ENCODE data around the gene ASF1A. TPM values are rescaled to one million over a fixed set of nuclear protein-coding genes. Genes with fewer than 3 reads are reported as not detected.

Gene ASF1A
- total RNA-seq = 9.3 and 11.6 TPM in 2 replicates
- 27.9 and 41.2 TPM in 2 replicates for polyA plus RNA-seq

DNA sequence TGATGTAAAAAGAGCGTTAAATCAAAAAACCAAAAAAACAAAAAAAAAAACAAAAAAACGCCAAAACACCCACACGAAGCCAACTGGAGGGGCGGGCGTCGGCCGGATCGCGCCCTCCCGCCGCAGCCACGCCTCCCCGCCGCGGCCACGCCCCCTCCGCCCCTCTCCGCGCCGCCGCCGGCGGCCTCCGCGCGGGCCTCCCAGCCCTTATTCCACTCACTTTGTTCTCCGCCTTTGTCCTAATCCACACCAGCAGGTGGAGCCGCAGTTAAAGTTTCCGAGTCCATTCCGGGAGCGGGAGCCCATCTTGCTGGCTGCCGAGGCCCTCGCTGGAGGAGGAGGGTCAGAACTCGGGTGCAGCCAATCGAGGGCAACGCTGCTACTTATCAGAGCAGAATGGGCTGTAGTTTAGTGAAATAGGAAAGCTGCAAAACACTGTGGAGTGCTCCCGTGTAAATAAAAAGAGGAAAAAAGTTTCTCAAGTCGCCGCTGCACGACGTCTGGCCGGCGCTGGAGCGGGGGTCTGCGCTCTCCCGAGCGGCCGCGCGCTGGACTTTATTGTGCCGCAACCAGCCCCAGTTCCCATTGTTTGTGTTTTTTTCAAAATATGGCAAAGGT, at the start of gene ASF1A:
TSS of gene ASF1A (plus strand) at position 346 of the 618 bp plus-strand sequence. CDS start at position 608, 262 bp downstream.
- Histone ChIP-seq H3K36me3 (no peaks in the 10 kb centered on the region), H3K4me1 (ENCODE audit: low read depth) (peaks cover 27% of the 10 kb centered on the region), H3K27me3 (no peaks in the 10 kb centered on the region), H3K4me3 (peak within 1 kb of the TSS; percentile 57), H3K9me3 (ENCODE audit: low read depth) (no peaks in the 10 kb centered on the region), H3K27ac (peak within 1 kb of the TSS; percentile 94)
- DNase-seq (ENCODE audit: low read depth in 1 of 2, low spot score in 1 of 2) = peak; percentile 97 to 99
- TF ChIP-seq, protein P1, sequence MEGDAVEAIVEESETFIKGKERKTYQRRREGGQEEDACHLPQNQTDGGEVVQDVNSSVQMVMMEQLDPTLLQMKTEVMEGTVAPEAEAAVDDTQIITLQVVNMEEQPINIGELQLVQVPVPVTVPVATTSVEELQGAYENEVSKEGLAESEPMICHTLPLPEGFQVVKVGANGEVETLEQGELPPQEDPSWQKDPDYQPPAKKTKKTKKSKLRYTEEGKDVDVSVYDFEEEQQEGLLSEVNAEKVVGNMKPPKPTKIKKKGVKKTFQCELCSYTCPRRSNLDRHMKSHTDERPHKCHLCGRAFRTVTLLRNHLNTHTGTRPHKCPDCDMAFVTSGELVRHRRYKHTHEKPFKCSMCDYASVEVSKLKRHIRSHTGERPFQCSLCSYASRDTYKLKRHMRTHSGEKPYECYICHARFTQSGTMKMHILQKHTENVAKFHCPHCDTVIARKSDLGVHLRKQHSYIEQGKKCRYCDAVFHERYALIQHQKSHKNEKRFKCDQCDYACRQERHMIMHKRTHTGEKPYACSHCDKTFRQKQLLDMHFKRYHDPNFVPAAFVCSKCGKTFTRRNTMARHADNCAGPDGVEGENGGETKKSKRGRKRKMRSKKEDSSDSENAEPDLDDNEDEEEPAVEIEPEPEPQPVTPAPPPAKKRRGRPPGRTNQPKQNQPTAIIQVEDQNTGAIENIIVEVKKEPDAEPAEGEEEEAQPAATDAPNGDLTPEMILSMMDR (IDR thresholded peaks at IDR 0.05; ENCODE audit: low read depth, low read length) = peak; percentile 59

DNA sequence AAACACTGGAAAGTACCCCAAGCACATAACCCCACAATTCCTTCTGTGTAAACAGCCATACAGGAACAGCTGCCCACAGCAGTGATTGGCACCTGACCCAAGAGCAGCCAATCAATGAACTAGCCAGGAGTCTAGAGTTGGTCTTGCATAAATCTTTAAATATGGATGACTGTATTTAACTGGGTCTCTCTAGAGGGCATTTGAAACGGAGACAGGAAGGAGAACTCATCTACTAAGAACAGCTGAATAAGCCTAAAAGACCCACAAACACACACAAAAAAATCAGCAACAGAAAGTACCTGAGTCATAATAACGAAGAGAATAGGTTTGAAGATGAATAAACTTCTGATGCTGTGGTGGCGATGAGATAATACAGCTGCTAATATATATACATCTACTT, 49.0 kb upstream of the ASF1A start:
- no peaks in the 10 kb centered on the region for H3K27me3 ChIP-seq
- H3K36me3 ChIP-seq = no peaks in the 10 kb centered on the region
- TF ChIP-seq, protein P1 (IDR thresholded peaks at IDR 0.05; ENCODE audit: low read depth, low read length) = no peak
- no peaks in the 10 kb centered on the region for H3K9me3 ChIP-seq (ENCODE audit: low read depth)
- DNase-seq (ENCODE audit: low read depth in 1 of 2, low spot score in 1 of 2) = no peak
- no peak overlapping the region for H3K27ac ChIP-seq
- no peaks in the 10 kb centered on the region for H3K4me1 ChIP-seq (ENCODE audit: low read depth)
- H3K4me3 ChIP-seq = no peak overlapping the region

DNA sequence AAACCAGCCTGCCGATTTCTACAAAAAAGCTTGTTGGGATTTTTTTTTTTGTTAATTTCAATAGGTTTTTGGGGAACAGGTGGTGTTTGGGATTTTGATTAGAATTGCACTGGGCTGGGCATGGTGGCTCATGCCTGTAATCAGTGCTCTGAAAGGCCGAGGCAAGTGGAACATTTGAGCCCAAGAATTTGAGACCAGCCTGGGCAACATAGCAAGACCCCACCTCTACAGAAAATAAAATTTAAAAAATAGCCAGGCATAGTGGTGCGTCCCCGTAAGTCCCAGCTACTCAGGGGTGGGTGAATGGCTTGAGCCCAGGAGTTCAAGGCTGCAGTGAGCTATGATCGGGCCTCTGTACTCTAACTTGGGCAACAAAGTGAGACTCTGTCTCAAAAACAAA, 40.5 kb upstream of the ASF1A start:
- TF ChIP-seq, protein P1 (IDR thresholded peaks at IDR 0.05; ENCODE audit: low read depth, low read length) = no peak
- DNase-seq (ENCODE audit: low read depth in 1 of 2, low spot score in 1 of 2) = no peak
- Histone ChIP-seq H3K4me3 (no peak overlapping the region), H3K9me3 (ENCODE audit: low read depth) (no peaks in the 10 kb centered on the region), H3K36me3 (no peaks in the 10 kb centered on the region), H3K27ac (no peak overlapping the region), H3K27me3 (no peaks in the 10 kb centered on the region), H3K4me1 (ENCODE audit: low read depth) (no peaks in the 10 kb centered on the region)

DNA sequence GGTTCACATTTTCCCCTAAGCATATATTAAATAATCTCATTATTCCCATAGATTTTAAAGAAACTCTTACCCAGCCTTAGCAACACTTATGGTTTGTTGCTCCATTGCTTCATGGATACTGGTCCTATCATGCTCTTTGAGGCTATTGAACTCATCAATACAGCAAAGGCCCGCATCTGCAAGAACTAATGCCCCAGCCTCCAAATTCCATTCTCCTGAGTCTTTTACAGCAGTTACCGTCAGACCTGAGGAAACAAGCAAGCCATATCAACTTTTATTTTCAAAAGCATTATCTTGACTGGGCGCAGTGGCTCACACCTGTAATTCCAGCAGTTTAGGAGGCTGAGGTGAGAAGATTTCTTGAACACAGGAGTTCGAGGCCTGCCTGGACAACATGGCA, 37.7 kb upstream of the ASF1A start:
- no peaks in the 10 kb centered on the region for H3K27me3 ChIP-seq
- H3K4me1 ChIP-seq (ENCODE audit: low read depth) = no peaks in the 10 kb centered on the region
- H3K27ac ChIP-seq = no peak overlapping the region
- H3K36me3 ChIP-seq = no peaks in the 10 kb centered on the region
- no peaks in the 10 kb centered on the region for H3K9me3 ChIP-seq (ENCODE audit: low read depth)
- TF ChIP-seq, protein P1 (IDR thresholded peaks at IDR 0.05; ENCODE audit: low read depth, low read length) = no peak
- no peak for DNase-seq (ENCODE audit: low read depth in 1 of 2, low spot score in 1 of 2)
- H3K4me3 ChIP-seq = no peak overlapping the region

DNA sequence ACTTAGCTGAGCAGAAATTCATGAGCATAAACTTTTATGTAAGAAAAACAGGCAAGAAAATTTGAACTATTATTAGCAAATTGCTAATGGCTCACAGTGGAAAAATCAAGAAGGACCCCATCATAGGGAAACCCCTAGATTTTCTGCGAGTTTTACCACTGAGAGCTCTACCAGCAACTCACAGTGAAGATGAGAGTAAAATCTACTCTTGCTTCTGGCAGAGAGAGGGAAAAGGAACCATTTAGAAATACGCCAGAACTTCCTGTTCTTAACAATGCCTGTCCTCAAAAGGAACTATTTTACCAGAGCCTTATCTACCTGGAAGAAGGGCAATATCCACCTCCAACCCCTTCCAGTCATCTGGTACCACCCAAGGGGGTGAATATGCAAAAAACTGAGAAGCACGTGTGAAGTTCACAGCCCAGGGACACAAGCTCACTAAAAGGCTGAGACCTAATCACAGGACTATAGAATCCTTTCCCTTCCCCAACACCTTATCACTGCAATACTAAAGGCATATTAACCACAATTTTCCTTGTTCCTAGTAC, 34.4 kb upstream of the ASF1A start:
- Histone ChIP-seq H3K4me3 (no peak overlapping the region), H3K36me3 (no peaks in the 10 kb centered on the region), H3K9me3 (ENCODE audit: low read depth) (no peaks in the 10 kb centered on the region), H3K27me3 (no peaks in the 10 kb centered on the region), H3K4me1 (ENCODE audit: low read depth) (peaks cover 1% of the 10 kb centered on the region), H3K27ac (no peak overlapping the region)
- TF ChIP-seq, protein P1 (IDR thresholded peaks at IDR 0.05; ENCODE audit: low read depth, low read length) = no peak
- DNase-seq (ENCODE audit: low read depth in 1 of 2, low spot score in 1 of 2) = no peak

Measured in cardiac muscle cell (in vitro differentiated cells and primary cell).